Measurements from ENCODE around the gene RAD51B.
A peak's percentile ranks its signal among the peaks of the same experiment; 100 is the strongest.

RAD51B gene

DNA sequence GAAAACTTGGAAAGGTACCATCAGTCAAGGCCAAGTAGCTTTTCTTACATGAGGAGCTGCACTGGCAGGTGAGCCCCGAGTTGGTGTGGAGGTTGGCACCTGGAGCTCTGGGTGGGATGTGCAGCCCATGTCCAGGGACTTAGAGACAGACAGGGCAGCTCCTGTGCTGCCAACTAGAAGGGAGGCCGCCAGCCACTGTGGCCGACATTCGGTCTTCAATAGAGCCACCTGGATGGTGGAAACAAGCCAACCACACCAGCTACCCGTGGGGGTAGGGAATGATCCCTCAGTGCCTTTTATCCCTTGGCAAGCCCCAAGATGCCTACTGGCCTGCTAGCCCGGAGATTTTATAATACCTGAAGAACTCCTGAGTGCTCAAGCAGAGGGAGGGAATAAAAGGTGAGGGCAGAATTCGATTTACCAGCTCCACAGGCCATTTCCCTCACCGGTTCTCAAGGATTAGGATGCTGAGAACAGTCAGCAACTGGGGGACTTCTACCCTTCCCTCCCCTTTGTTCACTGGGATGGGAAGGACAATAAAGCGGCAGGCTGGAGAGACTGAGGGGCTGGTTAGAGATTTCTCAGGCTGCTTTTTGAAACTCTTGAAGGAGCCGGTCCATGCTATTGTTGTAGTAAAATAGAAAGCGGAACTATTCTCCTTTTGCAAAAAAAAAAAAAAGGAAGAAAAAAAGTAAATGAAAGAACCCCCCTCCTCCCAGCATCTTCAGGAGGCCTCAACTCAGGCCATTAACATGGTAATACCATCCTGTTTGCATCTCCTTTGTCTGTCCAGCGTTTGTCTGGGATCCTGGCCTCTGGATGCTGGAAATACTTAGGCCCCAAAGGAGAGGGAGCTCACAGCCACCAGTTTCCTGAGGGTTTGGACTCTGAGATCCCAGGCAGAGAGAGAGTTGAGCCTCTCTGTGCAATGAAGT lies 651.7 kb downstream of the RAD51B start:
- Mint-ChIP-seq H3K36me3 (peaks cover 6% of the 10 kb centered on the region), H3K27me3 (no peaks in the 10 kb centered on the region), H3K27ac (peak overlapping the region; percentile 11), H3K4me1 (peaks cover 37% of the 10 kb centered on the region), H3K4me3 (no peak overlapping the region), H3K9me3 (no peaks in the 10 kb centered on the region)

GRCh38 chr14:68471964-68472508 lies 652.5 kb downstream of the RAD51B start:
- Mint-ChIP-seq H3K4me1 (peaks cover 37% of the 10 kb centered on the region), H3K27ac (no peak overlapping the region), H3K27me3 (no peaks in the 10 kb centered on the region), H3K9me3 (no peaks in the 10 kb centered on the region), H3K4me3 (no peak overlapping the region), H3K36me3 (peaks cover 6% of the 10 kb centered on the region)

DNA sequence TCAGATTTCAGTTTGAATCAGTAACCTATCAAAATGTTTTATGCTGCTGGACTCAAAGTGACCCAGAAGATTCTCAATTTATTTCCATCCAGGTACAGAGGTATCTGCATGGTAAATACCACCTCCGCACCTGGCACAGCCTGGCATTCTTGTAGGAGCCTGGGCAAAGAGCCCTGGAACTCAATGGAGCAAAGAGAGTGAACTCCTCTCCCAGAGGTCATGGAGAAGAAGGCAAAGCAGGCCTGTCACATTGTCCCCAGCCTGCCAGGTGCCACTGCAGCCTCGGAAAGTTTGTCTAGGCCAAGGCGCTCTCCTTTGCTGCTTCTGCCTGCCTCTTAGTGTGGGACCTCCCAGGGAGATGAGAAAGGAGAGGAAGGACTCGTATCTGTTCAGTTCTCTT lies 653.5 kb downstream of the RAD51B start:
- peaks cover 5% of the 10 kb centered on the region for H3K36me3 Mint-ChIP-seq
- H3K4me3 Mint-ChIP-seq, result no peak overlapping the region
- no peaks in the 10 kb centered on the region for H3K9me3 Mint-ChIP-seq
- no peak overlapping the region for H3K27ac Mint-ChIP-seq
- H3K27me3 Mint-ChIP-seq, result no peaks in the 10 kb centered on the region
- H3K4me1 Mint-ChIP-seq, result peaks cover 36% of the 10 kb centered on the region

GRCh38 chr14:68473794-68474193 lies 654.2 kb downstream of the RAD51B start:
- Mint-ChIP-seq H3K4me3 (no peak overlapping the region), H3K27me3 (no peaks in the 10 kb centered on the region), H3K4me1 (peaks cover 29% of the 10 kb centered on the region), H3K27ac (no peak overlapping the region), H3K36me3 (peaks cover 3% of the 10 kb centered on the region), H3K9me3 (no peaks in the 10 kb centered on the region)

GRCh38 chr14:68474741-68475140 lies 655.2 kb downstream of the RAD51B start:
- no peak overlapping the region for H3K27ac Mint-ChIP-seq
- H3K9me3 Mint-ChIP-seq, result no peaks in the 10 kb centered on the region
- H3K36me3 Mint-ChIP-seq, result peaks cover 3% of the 10 kb centered on the region
- H3K4me1 Mint-ChIP-seq, result peaks cover 23% of the 10 kb centered on the region
- H3K4me3 Mint-ChIP-seq, result no peak overlapping the region
- no peaks in the 10 kb centered on the region for H3K27me3 Mint-ChIP-seq

- Mint-ChIP-seq H3K4me1 (peaks cover 16% of the 10 kb centered on the region), H3K9me3 (no peaks in the 10 kb centered on the region), H3K36me3 (peaks cover 1% of the 10 kb centered on the region), H3K27ac (no peak overlapping the region), H3K4me3 (no peak overlapping the region), H3K27me3 (no peaks in the 10 kb centered on the region)
These were observed 656.2 kb downstream of the RAD51B start for GRCh38 chr14:68475802-68476201.

DNA sequence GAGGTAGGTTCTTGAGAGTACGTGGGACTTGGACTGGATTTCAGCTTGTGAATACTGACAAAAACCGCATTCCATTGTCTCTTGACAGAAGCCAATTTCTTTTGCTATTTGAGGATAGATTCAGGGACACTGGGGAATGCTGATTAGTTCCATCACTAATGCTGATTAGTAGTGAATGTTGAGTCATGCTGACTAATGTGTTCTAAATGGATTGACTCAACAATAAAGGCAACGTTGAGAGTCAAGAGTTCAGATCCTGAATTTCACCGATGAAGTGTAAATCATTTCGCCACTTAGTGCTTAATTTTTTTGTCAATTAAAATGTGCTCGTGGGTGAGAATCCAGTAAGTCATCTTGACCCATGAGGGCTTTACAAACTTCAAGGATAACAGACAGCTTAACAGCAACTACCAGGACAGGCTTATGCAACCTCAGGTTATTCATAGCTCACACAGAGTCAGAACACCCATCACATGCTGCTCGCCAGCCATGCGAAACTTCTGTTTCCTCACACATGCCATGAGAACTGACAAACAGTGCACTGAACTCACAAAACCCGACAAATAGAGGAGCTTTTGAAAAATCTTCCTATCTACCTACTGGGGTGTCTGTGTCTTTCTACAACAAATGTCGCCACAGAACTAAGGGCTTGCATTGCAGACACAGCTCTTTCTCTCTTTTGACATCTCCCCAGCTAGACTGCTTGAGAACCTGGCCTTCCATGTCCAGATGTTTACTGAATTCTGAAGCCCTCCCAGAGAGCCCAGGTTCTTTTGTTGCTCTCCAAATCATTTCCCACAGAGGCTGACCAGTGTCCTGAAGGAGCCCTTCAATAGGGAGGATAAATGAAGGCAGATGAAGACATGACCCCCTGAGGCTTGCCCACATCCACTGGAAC lies 656.9 kb downstream of the RAD51B start:
- Mint-ChIP-seq H3K36me3 (peaks cover 1% of the 10 kb centered on the region), H3K4me1 (peaks cover 21% of the 10 kb centered on the region), H3K27me3 (no peaks in the 10 kb centered on the region), H3K4me3 (no peak overlapping the region), H3K9me3 (no peaks in the 10 kb centered on the region), H3K27ac (no peak overlapping the region)

GRCh38 chr14:68477110-68477455 lies 657.5 kb downstream of the RAD51B start:
- H3K27me3 Mint-ChIP-seq, result no peaks in the 10 kb centered on the region
- H3K4me1 Mint-ChIP-seq, result peaks cover 23% of the 10 kb centered on the region
- H3K9me3 Mint-ChIP-seq, result no peaks in the 10 kb centered on the region
- peaks cover 1% of the 10 kb centered on the region for H3K36me3 Mint-ChIP-seq
- no peak overlapping the region for H3K27ac Mint-ChIP-seq
- H3K4me3 Mint-ChIP-seq, result no peak overlapping the region

- H3K9me3 Mint-ChIP-seq, result no peaks in the 10 kb centered on the region
- no peaks in the 10 kb centered on the region for H3K27me3 Mint-ChIP-seq
- H3K4me3 Mint-ChIP-seq, result no peak overlapping the region
- no peak overlapping the region for H3K27ac Mint-ChIP-seq
- H3K36me3 Mint-ChIP-seq, result peaks cover 1% of the 10 kb centered on the region
- peaks cover 28% of the 10 kb centered on the region for H3K4me1 Mint-ChIP-seq
These were observed 658.0 kb downstream of the RAD51B start for GRCh38 chr14:68477461-68478085.

- Mint-ChIP-seq H3K36me3 (peaks cover 1% of the 10 kb centered on the region), H3K27me3 (no peaks in the 10 kb centered on the region), H3K9me3 (no peaks in the 10 kb centered on the region), H3K4me1 (peaks cover 39% of the 10 kb centered on the region), H3K4me3 (no peak overlapping the region), H3K27ac (no peak overlapping the region)
These were observed 659.7 kb downstream of the RAD51B start for GRCh38 chr14:68479247-68479646.

- H3K27me3 Mint-ChIP-seq, result no peaks in the 10 kb centered on the region
- H3K4me3 Mint-ChIP-seq, result no peak overlapping the region
- no peaks in the 10 kb centered on the region for H3K9me3 Mint-ChIP-seq
- peaks cover 64% of the 10 kb centered on the region for H3K4me1 Mint-ChIP-seq
- peak overlapping the region; percentile 9 for H3K27ac Mint-ChIP-seq
- H3K36me3 Mint-ChIP-seq, result peaks cover 1% of the 10 kb centered on the region
These were observed 662.4 kb downstream of the RAD51B start for GRCh38 chr14:68482018-68482417.

- H3K9me3 Mint-ChIP-seq, result no peaks in the 10 kb centered on the region
- H3K27ac Mint-ChIP-seq, result peak overlapping the region; percentile 60
- peaks cover 1% of the 10 kb centered on the region for H3K36me3 Mint-ChIP-seq
- no peaks in the 10 kb centered on the region for H3K27me3 Mint-ChIP-seq
- no peak overlapping the region for H3K4me3 Mint-ChIP-seq
- H3K4me1 Mint-ChIP-seq, result peaks cover 72% of the 10 kb centered on the region
These were observed 663.3 kb downstream of the RAD51B start for GRCh38 chr14:68482772-68483395.

DNA sequence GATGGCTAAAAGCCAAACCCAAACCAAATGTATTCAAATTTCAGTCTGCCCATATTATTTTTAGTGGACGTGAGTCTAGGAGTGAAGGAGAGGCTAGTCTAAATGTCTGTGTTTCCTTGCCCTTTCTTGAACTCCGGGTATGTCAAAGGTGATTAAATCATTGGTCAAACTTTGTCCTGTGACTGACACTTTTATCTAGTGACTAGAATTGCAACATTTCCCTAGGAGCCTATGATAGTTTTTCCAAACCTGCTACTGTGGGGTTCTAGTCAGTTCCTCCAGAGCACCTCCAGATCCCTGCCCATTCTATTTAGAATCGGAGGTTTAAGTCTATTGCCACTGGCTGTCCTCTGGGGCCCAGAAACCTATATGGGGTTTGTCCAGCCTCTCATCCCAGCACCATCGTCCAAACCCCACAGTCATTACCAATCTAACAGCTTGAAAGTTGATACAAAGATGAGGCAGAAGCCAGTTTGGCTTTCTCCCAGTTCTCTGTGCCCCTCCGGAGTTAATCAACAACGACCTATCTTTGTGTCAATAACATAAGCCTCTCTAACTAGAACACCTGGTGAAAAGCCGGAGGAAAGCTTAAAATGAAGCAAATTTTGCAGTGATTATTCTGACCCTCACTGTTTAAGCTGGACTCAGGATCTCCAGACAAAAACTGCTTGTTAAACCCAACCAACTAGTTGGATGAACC lies 666.6 kb downstream of the RAD51B start:
- peaks cover 73% of the 10 kb centered on the region for H3K4me1 Mint-ChIP-seq
- no peak overlapping the region for H3K4me3 Mint-ChIP-seq
- no peaks in the 10 kb centered on the region for H3K27me3 Mint-ChIP-seq
- peak overlapping the region; percentile 17 for H3K27ac Mint-ChIP-seq
- no peaks in the 10 kb centered on the region for H3K36me3 Mint-ChIP-seq
- no peaks in the 10 kb centered on the region for H3K9me3 Mint-ChIP-seq

GRCh38 chr14:68486809-68487208 lies 667.2 kb downstream of the RAD51B start:
- H3K4me1 Mint-ChIP-seq, result peaks cover 67% of the 10 kb centered on the region
- no peaks in the 10 kb centered on the region for H3K36me3 Mint-ChIP-seq
- no peak overlapping the region for H3K4me3 Mint-ChIP-seq
- no peaks in the 10 kb centered on the region for H3K27me3 Mint-ChIP-seq
- no peaks in the 10 kb centered on the region for H3K9me3 Mint-ChIP-seq
- peak overlapping the region; percentile 18 for H3K27ac Mint-ChIP-seq
